HG02798 (cell line): ENCODE measurements around the gene SUSD1.

Source experiments
- ATAC-seq: cut with Tn5 transposase; IDR thresholded peaks from one replicate; pipeline ENCODE4 v1.9.1; 2021; ENCODE audit warnings: mild to moderate bottlenecking; ENCODE audit not compliant: unreplicated experiment, poor library complexity

Gene SUSD1

DNA sequence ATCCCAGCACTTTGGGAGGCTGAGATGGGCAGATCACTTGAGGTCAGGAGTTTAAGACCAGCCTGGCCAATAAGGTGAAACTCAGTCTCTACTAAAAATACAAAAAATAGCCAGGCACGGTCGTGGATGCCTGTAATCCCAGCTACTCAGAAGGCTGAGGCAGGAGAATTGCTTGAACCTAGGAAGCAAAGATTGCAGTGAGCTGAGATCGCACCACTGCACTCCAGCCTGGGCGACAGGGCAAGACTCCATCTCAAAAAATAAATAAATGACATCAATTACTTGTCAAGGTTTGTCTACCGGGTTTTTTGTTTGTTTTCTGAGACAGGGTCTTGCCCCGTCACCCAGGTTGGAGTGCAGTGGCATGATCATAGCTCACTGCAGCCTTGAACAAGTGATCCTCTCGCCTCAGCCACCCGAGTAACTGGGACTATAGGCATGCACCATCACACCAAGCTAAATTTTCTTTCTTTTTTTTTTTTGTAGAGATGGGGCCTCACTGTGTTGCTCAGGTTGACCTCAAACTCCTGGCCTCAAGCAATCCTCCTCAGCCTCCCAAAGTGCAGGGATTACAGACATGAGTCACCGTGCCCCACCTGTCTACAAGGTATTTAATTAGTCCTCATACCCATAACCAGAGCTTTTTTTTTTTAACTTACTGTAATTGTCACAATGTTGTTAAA is 64.9 kb downstream of the SUSD1 start:
- no peak for ATAC-seq

DNA sequence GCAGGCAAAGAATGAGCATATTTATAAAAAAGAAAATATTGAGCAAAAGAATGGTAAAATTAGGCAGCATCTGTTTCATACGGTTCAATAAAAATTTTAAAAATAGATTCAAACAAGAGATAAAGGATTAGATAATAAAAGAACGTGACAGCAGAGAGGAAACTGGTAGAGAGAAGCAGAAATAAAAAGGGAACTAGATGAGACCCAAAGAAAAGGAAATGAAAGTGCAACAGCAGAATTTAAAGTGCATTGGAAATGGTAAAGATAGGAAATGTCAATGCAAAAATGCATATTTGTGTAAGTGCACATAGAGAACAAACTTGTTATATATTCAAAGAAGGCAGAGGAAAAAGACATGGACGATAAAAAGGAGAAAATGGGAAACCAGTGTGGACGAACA is 70.2 kb downstream of the SUSD1 start:
- ATAC-seq: no peak

GRCh38 chr9:112104401-112104800 is 70.7 kb downstream of the SUSD1 start:
- ATAC-seq: no peak

- no peak for ATAC-seq
These were observed 71.7 kb downstream of the SUSD1 start for GRCh38 chr9:112103405-112103804.

- peak; percentile 60 for ATAC-seq
These were observed 77.1 kb downstream of the SUSD1 start for GRCh38 chr9:112097712-112098688.

DNA sequence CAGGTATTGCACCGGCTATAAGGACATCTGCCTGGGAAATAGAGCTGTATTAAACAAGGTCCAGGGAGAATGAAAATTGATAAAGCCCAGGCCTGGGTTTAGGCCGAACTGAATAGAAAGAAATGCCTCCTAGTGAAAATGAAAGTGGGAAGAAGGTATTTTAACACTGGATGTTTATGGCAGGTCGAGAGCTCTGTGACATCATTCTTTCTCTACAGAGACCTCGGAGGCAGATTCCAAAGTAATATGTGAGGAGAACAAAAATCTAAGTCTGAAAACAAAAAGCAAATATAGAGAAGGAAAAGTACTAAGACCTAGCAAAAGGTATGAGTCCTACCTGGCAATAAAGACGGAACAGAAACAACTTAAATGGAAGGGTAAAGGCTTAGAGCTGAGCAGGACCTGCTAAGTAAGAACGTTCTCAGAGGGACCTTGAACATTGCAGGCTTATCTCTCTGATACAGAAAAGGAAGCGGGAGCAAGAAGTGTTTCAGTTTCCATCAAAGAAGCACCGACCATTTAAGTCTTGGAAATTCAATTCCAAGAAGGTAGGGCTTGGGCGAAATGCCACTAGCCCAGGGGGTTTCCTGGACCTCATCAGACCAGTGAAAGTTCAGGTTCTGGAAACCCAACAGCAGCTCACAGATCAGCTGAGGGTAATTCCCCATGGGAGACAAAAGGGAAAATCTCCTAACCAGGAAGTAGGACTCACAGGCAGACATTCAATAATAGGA is 80.0 kb downstream of the SUSD1 start:
- no peak for ATAC-seq

DNA sequence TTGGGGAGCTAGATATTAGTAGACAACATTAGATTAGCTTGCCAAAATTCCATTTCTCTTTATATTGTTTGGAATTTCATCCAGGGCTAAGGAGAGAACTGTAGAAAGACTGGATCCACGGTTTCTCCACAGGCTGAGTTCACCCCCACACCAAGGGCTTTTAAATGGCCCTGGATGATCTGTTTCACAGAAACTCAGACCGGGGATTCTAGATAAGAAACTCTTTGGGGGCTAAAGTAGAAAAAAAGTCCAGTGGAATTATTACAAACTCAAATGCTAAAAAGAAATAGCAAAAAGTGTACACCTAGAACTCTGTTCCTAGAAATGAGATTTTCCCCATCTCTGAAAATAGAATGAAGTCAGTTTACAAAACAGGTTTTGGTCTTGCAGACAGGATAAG is 80.9 kb downstream of the SUSD1 start:
- no peak for ATAC-seq

DNA sequence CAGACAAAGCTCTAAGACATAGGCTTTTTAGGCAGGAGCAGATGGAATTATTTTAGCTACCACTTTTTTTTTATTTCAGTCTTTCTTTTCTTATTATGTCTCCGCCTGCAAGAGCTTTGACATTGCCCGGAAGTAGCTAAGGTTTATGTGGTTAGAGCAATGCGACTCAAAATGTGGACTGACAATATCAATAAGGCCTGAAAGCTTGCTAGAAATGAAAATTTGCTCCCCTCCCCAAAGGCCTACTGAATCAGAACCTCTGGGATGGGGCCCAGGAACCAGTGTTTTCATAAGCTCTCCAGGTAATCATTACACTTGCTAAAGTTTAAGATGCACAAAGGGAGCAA is 81.3 kb downstream of the SUSD1 start:
- ATAC-seq: no peak

- no peak for ATAC-seq
These were observed 81.8 kb downstream of the SUSD1 start for GRCh38 chr9:112093147-112093869.

DNA sequence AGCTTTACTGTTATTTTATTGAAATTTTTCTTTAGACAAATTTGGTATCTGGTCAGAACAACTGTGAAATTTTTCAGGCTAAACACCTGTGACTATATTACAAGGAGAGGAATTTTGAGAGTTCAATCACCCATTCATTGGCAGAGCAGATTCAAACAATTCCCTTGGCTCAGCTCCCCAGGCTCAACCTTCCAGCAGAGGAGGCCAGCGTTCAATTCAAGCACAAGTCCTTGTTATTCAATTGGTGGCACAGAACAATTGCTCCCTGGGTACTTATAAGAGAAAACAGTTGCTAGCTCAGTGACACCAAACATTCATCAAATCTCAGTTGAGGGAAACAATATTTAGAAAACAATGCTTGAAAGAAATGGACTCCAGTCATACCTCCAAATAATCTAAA is 83.3 kb downstream of the SUSD1 start:
- no peak for ATAC-seq

DNA sequence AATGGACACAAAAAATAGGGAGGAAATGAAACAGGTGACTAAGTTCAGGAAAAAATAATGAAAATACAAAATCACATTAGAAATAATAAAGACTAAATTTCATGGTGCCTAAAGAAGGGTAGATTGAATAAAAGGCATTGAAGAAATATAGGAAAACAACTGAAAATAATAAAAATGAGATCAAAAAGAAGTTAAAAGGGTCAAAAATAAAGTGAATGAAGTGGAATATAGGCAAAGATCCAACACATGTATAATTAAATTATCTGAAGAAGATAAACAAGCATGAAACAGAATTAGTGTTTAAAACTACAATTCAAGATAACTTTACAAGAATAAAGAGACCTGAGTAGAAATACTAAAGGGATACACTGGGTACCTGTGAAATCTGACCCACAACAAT is 87.6 kb downstream of the SUSD1 start:
- ATAC-seq: no peak

GRCh38 chr9:112086627-112087026 is 88.5 kb downstream of the SUSD1 start:
- ATAC-seq: no peak

DNA sequence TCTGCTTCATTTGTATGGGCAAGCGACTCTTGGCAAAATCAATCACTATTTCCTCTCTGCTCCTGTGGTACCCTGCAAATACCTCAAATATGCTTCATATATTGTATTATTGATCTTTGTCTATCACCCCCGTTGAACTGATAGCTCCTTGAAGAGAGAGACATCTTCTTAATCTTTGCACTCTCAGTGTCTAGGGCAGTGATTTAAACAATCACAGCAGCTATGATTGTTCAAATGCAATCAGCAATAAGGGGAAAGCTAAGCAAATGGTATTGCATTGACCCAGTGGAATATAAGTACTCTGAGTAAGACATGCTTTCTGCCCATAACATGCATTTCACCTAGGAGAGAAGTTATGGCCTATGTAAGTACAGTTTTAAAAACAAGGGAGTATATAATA is 90.2 kb downstream of the SUSD1 start:
- ATAC-seq: no peak

DNA sequence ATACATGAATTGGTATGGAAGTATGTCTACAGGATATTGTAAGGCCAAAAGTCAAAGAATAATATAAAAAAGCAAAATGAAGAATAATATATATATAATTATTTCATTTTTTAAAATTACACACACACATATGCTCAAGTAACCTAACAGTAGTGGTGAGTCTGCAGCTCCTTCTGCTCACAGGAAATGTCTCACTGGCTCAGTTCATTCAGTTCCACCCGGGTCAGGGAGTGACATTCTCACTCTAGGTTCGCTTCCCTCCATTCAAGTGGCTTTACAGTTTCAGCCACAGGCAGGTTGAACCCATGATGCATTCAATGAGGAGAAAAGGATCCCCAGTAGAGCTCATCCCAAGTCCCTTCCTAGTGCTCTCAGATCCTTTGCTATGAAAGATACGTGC is 90.8 kb downstream of the SUSD1 start:
- no peak for ATAC-seq

DNA sequence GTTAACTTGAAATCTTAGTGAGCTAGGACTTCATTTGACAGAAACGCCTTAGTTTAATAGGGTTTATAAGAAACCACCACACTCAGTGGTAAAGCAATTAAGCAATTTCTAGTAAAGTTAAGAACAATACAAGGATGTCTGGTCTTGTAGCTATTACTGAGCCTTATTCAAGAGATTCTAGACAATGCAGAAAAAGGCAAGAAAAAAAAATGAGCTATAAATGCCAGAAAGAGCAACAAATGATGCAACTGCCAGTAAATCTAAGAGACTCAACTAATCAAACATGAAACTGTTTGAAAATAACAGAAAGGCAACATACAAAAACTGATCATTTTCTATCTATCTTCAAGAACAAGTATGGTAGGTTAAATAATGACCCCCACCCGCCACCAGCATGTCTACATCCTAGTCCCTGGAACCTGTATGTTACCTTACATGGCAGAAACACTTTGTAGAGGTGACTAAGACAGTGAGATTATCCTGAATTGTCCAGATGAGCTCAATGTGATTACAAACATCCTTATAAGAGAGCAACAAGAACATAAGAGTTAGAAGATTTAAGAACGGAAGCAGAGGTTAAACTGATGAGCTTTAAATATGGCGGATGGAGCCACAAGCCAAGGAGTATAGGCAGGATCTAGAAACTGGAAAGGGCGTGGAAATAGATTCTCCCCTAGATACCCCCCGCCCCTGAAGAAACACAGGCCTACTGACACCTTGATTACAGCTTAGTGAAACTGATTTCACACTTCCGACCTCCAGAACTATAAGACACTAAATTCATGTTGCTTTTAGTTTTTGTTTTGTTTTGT is 93.0 kb downstream of the SUSD1 start:
- ATAC-seq: no peak

DNA sequence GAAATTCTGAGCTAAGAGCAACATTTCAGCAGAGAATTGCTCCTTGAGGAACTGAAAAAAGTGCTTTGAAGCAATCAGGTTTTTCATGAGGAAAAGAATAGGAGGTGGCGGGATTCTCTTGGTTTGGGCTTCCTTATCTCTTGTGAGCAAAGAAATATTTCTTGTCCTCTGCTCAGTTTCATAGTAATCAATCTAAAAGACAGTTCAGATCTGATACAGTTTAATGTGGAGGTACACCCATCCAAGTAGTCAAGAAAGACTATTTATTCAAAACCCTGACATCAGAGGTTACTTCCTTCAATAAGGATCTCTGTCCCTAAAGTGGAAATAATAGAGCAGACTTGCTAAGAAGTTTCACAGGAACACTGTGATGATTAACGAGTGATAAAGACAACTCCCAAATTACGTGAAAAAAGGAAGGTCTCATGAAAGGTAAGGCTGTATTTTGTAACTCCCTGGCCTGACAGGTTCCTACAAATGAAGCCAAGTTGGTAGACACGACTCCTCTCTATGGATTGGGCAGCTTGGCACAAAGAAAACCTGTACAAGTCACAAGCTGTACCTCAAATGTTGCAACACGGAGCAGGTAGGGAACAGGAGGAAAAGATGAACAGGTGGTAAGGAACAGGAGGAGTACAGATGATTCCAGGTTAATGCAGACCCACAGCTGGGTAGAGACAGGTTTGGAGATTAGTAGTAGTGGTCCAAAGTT is 94.1 kb downstream of the SUSD1 start:
- ATAC-seq: no peak

GRCh38 chr9:112078432-112078831 is 96.7 kb downstream of the SUSD1 start:
- ATAC-seq: no peak

DNA sequence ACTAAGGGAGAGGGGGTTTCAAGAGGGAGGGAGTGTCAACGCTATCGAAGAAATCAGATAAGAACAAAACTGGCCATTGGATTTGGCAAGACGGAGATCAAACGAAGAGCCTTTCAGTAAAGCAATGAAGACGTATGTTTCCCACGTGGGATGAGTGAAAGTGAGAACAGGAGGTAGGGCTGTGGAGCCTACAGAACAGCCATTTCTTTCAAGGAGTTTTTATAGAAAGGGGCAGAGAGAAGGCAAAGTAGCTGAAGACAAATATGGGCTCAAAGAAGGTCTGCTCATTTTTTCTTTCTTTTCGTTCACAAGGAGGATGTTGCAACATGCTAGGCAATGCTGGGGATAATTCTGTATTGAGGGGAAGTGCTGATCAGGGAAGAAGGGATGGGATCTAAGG is 98.3 kb downstream of the SUSD1 start:
- peak; percentile 50 for ATAC-seq

GRCh38 chr9:112075009-112075378 is 100.1 kb downstream of the SUSD1 start:
- ATAC-seq: no peak
